OCI-M1 (cell line): ENCODE data around the gene MARK3.

Source experiments
- DNase-seq: peaks from one replicate; lab custom pipeline; 2025; lab: John Stamatoyannopoulos, UW

MARK3 gene

DNA sequence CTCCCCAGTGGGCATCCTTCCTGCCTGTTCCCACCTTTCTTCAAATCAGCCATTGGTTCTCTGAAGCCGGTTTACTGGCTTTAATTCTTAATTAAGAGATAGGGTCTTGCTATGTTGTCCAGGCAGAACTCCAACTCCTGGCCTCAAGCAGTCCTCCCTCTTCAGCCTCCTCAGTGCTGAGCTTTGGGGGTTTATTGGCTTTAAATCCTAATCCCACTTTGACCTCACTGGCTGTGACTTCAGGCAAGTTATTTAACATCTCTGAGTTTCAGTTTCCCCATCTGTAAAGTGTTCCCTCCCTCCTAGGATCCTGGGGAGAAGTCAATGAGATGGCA, 141.7 kb downstream of the MARK3 start:
- no peak for DNase-seq

DNA sequence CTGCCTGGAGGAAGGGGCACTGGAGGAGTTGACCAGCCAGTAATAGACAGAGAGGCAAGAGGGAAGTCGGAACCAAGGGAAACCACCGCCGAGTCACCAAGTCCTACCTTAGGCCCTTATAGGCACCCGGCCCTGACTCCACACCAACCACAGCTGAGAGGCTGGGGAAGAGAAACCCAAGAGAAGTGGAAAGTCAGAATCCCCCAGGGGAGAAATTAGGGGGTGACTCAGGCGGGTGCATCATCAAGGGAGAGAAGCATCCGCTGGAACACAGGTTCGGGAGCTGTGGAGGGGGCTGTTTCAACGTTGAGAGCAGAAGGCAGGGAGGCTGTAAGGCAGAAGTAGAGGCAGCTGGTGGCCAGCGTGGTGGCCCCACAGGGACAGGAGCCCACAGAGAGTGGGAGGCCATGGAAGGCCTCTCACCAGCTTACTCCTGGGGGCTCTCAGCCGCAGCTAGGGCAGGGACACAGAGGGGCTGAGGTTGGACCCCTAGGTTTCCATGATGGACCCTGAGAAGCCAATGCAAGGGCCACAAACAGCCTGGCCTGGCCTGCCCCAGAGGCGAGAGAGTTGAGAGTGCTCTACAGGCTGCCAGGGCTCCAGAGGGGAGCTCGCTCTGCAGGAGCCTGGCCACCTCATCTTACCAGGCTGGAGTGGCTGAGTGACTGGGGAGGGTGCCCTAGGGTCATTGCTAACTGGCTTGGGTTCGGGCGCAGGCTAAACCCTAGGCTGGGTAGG, 142.4 kb downstream of the MARK3 start:
- no peak for DNase-seq

DNA sequence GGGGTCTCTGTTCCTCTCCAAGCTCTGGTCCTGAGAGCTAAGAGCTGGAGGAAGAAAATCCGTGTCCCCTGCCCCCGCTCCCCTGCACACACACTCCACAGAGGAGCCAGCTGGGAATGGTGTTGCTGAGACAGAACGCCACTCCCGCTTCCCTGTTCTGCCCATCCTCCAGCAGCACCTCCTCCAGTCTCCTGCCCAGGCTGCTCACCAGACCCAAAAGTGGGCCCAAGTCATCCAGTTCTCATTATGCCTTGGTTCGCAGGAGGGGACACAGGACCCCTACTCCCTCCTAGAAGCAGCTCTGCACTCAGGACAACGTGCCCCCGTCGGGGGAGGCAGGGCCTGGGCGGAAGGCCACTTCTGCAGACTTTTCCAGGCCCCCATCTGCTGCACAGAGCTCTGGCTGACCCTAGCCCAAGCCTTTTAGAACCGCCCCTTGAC, 143.0 kb downstream of the MARK3 start:
- no peak for DNase-seq

GRCh38 chr14:103528587-103529382, 143.6 kb downstream of the MARK3 start, which contains the start of gene TRMT61A:
Gene TRMT61A (plus strand): TSS chr14:103529196. CDS start chr14:103529979, 783 bp downstream.
- DNase-seq = peak; percentile 75

DNA sequence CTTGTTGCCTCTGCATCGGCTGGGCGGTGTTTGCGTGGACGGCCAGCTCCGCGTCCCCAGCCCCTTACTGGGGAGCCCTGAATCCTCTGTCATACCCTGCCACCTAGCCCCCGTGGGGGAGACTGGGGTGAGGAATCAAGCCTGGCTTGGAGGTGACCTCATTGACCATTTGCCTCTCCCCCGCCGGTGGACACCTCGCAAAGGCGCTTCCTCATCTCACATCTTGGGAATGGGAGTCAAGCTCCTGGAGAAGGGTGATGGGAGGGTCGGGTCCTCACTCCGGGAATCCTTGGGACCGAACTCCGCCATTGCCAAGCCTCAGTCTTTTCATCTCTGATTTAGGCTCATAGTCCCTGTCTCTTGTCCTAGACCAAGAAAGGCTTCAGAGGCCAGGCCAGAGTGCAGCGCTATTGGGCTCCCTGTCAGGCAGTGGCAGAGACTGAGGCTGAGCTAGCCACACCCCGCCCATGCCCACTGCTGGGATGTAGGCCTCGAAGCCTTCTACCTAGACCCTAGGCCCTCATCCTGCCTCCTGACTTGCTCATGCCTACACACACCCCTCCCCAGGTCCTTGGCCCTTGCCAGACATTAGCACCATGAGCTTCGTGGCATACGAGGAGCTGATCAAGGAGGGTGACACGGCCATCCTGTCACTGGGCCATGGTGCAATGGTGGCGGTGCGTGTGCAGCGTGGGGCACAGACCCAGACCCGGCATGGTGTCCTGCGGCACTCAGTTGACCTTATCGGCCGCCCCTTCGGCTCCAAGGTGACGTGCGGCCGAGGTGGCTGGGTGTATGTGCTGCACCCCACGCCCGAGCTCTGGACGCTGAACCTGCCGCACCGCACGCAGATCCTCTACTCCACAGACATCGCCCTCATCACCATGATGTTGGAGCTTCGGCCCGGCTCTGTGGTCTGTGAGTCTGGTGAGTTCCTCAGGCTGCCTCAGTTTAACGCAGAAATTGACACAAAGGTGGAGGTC, 144.5 kb downstream of the MARK3 start:
- no peak for DNase-seq

- DNase-seq = no peak
Observed at GRCh38 chr14:103530390-103530789, 145.2 kb downstream of the MARK3 start.

DNA sequence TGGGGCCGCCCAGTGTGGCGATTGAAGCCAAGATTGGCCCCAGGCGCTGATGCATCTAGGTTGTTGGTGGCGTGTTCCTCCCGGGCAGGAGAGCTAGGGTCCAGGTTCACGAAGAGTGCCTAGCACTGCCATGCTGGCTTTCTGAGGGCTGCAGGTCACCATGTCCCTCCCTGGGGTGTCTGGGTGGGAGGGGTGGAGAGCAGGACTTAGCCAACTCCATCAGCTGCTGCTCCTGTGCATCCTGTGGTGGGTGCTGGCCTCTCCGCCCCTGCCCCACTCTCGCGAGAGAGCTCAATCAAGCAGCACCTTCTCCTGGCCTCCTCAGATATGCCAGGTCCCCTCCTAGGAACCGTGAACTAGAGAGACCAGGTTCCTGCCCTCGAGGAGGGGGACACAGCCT, 145.6 kb downstream of the MARK3 start:
- DNase-seq = no peak

DNA sequence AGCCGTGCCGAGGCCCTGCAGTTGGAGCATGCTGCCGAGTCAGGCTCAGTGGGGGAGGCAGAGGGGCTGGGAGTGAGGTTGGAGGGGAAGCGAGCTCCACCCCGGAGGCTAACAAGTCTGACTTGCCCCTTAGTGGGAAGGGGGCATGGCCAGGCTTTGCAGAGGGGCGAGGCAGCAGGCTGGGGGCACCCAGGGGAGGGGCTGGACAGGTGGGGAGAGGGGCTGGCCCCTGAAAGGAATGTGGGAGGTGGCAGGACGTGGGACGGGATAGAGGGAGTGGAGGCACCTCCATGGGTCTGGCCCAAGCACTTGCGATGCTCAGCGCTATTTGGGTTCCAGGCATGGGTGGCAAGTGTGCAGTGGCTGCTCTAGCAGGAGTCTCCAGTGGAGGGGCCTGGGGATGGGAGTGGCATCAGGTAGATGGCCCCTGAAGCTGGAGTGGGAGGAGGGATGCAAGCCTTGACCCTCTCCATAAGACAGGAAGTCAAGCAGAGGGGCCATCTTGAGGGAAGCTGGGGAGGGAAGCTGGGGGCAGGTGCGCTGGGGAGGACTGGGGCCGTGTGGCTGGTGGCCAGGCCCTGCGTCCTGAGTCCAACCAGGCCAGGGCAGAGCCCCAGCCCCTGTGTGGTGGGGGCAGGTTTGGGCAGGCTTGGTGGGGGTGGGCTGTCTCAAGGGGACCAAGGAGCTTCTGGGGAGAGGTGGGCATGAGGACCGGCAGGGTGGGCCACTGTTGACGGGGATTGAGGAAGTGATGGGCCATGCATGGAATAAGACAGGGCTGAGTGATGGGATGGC, 146.4 kb downstream of the MARK3 start:
- DNase-seq = no peak

- no peak for DNase-seq
Observed at GRCh38 chr14:103532216-103533136, 147.3 kb downstream of the MARK3 start.

DNA sequence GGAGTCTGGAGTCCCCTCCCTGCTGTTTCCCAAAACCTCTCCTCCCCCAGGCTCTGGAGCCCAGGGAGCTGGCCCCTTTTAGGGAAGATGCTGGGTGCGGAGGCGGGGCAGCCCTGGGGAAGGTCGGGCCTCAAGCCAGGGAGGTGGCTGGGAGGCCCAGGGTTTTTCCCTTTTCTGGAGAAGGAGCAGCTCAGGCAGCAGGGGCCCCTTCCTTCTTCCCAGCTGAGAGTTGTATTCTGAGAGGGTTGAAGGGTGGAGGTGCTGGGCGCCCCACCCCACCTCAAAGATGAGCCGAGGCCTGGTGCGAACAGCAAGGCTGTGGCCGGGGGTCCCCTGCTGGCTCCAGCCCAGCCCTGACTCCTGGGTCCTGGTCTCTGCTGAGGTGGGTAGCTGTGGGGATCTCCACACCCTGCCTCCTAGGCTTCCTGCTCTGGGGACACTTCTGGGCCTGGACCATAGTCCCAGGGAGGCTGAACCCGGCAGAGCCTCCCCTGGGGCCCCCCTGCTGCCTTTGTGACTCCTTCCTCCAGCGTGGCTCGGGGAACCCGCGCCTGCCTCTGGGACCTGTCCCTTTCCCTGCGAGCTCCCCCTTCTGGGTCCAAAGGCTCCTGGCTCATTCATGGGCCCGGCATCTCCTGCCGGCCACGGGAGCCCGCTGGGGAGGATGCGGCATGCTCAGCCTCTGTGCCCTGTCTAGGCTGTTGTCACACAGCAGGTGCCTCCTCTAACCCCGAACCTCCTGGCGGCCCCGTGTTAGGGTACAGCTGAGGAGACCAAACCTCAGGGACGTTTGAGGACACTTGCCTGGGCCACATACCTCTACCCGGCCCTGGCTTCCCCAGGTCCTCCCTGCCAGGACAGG, 148.2 kb downstream of the MARK3 start:
- DNase-seq = no peak

GRCh38 chr14:103533999-103534575, 148.9 kb downstream of the MARK3 start:
- no peak for DNase-seq

DNA sequence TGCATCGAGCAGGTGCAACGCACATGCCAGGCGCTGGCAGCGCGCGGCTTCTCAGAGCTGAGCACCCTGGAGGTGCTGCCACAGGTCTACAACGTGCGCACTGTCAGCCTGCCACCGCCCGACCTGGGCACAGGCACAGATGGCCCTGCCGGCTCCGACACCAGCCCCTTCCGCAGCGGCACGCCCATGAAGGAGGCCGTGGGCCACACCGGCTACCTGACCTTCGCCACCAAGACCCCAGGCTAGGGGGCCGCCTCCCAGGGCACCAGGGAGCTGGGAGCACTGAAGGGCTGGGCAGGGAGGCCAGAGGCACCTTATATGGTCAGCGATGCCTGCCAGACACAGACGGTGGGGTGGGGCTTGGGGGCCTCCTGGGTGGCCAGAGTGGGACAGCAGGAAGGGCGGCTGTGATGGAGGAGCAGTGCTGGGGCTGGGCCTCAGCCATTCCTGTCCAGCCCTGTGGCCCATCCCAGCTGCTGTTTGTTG, 149.4 kb downstream of the MARK3 start:
- DNase-seq = no peak

GRCh38 chr14:103535081-103535890, 150.1 kb downstream of the MARK3 start:
- no peak for DNase-seq

DNA sequence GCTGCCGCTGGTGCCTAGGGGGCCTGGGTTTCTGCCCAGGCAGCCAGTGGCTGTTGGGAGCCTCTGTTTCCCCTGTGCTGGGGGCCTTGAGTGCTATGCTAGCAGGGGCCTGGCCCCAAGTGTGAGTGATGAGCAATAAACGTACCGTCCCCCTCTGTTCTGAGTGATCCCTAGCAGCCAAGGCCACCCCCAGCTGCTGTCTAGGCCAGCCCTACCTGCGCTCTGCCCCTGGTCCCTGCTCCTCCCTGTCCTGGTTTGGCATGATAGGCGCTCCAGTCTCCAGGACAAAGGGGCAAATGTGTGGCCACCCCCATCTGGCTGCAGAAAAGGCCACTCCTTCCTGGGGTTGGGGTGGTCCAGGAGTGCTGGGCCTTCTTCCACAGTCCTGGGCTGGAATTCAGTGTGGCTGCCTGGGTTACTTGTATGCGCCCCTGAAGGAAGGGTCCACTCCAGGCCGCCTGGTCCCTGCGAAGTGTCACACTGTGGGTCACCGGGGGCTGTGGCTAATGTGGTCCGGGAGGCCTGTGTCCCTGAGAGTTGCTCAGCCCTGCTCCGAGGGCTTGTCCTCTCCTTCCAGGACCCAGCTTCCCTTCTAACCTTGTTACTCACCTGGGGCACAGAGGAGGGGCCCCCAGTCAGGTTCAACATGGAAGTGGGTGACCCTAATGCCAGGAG, 150.8 kb downstream of the MARK3 start:
- DNase-seq = no peak

DNA sequence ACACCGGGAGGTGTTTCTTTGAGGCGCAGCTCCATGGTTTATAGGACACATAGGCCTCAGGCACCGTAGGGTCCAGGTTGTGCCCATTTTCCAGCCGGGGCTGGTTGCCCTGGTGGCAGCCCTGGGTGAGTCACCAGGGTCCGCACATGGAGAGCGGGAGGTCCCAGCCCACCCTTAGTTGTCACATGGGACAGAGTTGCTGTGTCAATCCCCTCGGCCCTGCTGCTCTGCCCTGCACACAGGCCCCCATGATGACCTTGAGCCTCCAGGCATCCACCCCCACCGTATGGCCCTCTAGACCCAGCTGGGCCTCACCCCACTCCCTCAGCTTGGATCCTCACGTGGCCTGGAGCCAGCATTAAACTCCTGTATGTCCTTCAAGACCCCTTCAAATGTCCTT, 151.5 kb downstream of the MARK3 start:
- DNase-seq = no peak

DNA sequence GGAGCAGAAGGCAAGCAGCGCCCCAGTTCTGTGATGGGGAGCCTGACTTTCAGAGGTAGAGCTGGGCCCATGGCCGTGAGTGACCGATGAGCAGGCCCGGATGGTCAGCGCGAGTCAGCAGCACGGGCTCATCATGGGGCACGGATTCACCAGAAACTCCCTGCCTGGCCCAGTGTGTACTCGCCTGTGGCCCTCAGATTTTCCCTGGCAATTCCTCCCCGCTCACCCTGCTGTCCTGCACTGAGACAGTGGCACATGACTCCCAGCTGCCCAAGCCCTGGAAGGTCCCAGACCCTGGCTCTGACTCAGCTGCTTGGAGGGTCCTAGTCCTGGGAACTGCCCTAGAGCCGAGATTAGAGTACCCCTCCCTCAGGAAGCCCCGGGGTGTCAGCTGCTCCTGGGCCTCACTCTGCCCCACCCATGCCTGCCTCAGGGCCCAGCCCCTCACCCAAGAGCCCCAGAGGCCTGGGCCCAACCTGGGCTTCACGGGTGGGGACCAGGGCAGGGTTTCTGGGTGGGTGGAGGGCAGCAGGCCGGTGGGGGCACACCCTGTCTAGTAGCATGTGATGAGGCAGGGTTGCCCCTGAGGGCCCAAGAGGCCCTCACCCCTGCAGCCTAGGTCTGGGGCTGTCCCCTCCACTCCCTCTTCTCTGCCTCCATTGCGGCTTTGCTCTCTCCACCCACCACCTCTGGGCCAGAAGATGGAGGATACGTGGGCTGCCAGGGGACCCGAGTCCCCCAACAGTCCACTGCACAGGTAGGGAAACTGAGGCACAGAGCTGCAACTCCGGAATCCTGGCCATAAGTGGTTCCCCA, 152.2 kb downstream of the MARK3 start:
- DNase-seq = no peak
